Astrocyte of the spinal cord (primary cell): Measurements from ENCODE around the gene MICB.
"Not testable (repeated sequence)": the region's sequence is repeated elsewhere in the genome, so short reads cannot be mapped to it uniquely, and the experiment has no call there.

Experiments
- DNase-seq: peaks from one replicate; pipeline ENCODE4 v3.0.0; 2011; ENCODE audit warnings: low read depth, low spot score
- H3K4me3 ChIP-seq: 2 replicates; pipeline ENCODE4 v1.5.1; 2011; ENCODE audit warnings: low read depth, mild to moderate bottlenecking, low read length, moderate library complexity
- CTCF ChIP-seq: IDR thresholded peaks from 2 replicates; pipeline ENCODE4 v1.5.1; 2012; ENCODE audit warnings: low read depth, mild to moderate bottlenecking, low read length, inconsistent platforms
- in situ Hi-C: cut with HindIII; loops from 2 replicates; pipeline ENCODE4 v1.10.0; 2017; ENCODE audit warnings: low sequenced_read_pairs

MICB gene

DNA sequence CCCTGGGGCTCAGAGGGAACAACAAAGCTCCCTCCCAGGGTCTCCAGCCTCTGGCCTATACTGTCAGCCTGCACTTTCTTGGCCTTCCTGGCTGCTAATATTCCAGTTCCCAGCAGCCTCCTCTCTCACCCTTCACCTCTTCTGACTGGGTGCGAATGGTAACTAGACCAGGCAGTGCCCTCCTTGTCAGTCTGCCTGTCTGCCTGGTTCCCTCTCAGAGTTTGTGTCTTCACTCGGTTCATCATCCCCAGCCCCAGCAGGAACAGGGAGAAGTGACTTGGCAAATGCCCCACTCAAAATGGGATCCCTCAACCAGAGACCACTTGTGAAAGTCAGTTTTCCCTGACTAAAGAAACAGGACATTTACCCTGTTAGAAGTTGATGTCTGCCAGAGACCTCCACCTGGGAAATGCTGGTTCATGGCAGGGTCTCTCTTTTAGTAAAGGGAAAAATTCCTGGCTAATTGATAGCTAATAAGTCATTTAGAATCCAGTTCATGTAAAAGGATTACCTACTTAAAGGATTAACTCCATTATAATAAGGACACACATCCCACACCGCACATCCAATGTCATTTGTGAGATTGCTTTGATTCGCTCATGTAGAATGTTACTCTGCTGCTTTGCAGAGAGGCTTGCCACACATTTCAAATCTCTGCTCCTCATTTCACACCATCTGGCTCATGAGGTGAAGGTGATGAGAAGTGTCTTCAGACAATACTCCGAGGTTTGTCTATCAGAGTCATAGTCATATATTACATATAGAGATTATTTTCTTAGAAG is 18.6 kb upstream of the MICB start:
- no peak for DNase-seq
- in situ Hi-C loops = no loop called here
- no peak for TF ChIP-seq CTCF
- H3K4me3 ChIP-seq = no peak overlapping the region

GRCh38 chr6:31479933-31480535 is 17.9 kb upstream of the MICB start:
- no peak for DNase-seq
- in situ Hi-C loops = no loop called here
- H3K4me3 ChIP-seq = no peak overlapping the region
- TF ChIP-seq CTCF = no peak

DNA sequence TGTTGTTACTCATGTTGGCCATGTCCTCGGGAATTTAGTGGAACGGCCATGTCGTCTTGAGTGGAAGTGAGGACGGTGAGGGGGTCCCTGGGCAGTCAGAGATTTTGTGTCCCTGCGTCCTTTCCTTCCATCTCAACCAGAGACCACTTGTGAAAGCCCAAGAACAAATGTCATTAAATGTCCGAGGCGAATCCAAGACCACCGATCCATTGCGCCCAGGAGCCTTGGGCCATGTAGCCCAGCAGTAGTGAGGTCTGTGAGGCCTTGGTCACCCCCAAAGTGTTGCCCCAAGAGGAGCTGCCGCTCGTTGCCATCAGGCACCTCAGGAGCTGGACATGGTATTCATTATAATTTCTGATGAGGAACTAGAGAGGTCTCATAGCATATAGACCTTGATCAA is 17.4 kb upstream of the MICB start:
- no peak for TF ChIP-seq CTCF

GRCh38 chr6:31483392-31483791 is 14.6 kb upstream of the MICB start:
- TF ChIP-seq CTCF = no peak
- no peak overlapping the region for H3K4me3 ChIP-seq
- no peak for DNase-seq
- in situ Hi-C loops = no loop called here

More for the DNA sequence above, 17.4 kb upstream of the MICB start:
- in situ Hi-C loops = no loop called here
- DNase-seq = no peak
- no peak overlapping the region for H3K4me3 ChIP-seq

DNA sequence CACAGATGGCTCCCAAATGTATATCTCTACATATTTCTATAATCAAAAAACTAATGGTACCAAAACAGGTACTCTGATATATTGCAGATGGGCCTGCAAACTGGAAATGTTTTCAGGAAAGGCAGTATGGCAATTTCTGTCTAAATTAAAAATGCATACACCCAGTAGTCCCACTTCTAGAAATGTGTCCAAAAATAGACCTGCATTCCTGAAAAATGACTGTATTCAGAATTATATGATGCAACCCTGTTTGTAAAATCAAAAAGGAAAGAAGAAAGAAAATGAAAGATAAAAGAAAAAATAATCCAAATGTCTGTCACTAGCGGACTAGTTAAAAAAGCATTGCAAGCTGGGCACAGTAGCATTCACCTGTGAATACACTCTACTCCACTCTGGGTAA is 12.9 kb upstream of the MICB start:
- no peak for DNase-seq

GRCh38 chr6:31486065-31486837 is 11.7 kb upstream of the MICB start:
- DNase-seq, H3K4me3 ChIP-seq, in situ Hi-C loops: not testable (repeated sequence)

More for the DNA sequence above, 12.9 kb upstream of the MICB start:
- no peak for TF ChIP-seq CTCF
- in situ Hi-C loops = no loop called here
- H3K4me3 ChIP-seq = no peak overlapping the region

GRCh38 chr6:31487674-31488073 is 10.3 kb upstream of the MICB start:
- DNase-seq, in situ Hi-C loops, H3K4me3 ChIP-seq: not testable (repeated sequence)
